BJ (cell line): ENCODE data around the gene RANBP3. TPM values are rescaled to one million over a fixed set of nuclear protein-coding genes. Genes with fewer than 3 reads are reported as not detected.
"Not testable (repeated sequence)": the region's sequence is repeated elsewhere in the genome, so short reads cannot be mapped to it uniquely, and the experiment has no call there.

ENCODE experiments used
- CTCF ChIA-PET: fragments of 350-600 bp; formaldehyde crosslinking; extraction: SDS; loops from one replicate; lab custom pipeline; 2021; ENCODE audit warnings: antibody characterized with exemption, inconsistent platforms; lab: Yijun Ruan, JAX
- POLR2A ChIA-PET: fragments of 300-600 bp; sonication (Branson Sonifier 250); formaldehyde crosslinking; extraction: SDS; loops from one replicate; lab custom pipeline; 2021; ENCODE audit warnings: antibody characterized with exemption; lab: Charles Lee
- DNase-seq: peaks from one replicate; pipeline ENCODE4 v3.0.0-alpha.2; 2011; ENCODE audit warnings: low read depth
- H3K27me3 ChIP-seq: 2 replicates; pipeline ENCODE4 v1.6.0; 2011; ENCODE audit warnings: low read length; ENCODE audit not compliant: control insufficient read depth, insufficient read depth
- H3K36me3 ChIP-seq: 2 replicates; pipeline ENCODE4 v1.5.1; 2011; ENCODE audit warnings: low read length; ENCODE audit not compliant: control insufficient read depth, insufficient read depth
- H3K4me3 ChIP-seq: 2 replicates; pipeline ENCODE4 v1.5.1; 2011; ENCODE audit warnings: low read depth, mild to moderate bottlenecking, control low read depth, low read length
- CTCF ChIP-seq: IDR thresholded peaks from 2 replicates; pipeline ENCODE4 v1.5.1; 2011; ENCODE audit warnings: low read depth, mild to moderate bottlenecking, control low read depth, inconsistent platforms, low read length, moderate library complexity; ENCODE audit not compliant: insufficient read depth
- polyA plus RNA-seq: library from polyadenylated mRNA; depleted of rRNA; stranded (reverse); fragments of >200 nt; gene quantifications from 2 replicates; pipeline ENCODE4 v1.2.3, GENCODE V29; 2011

The RANBP3 gene
- polyA plus RNA-seq, 1 experiment = 68.6 TPM

GRCh38 chr19:5966215-5966614 lies 11.7 kb downstream of the RANBP3 start:
- no peak for DNase-seq
- ChIA-PET CTCF (interaction anchor here (1.0 to 4.0 kb wide), 6 partner anchors 12 to 56 kb away, joined by 3 to 78 read pairs (median 14); partner anchors contain the start of gene RANBP3), POLR2A (no interaction called here)
- peaks cover 7% of the 10 kb centered on the region for H3K36me3 ChIP-seq
- TF ChIP-seq CTCF = no peak
- no peaks in the 10 kb centered on the region for H3K27me3 ChIP-seq
- no peak overlapping the region for H3K4me3 ChIP-seq

GRCh38 chr19:5964816-5965565 lies 12.9 kb downstream of the RANBP3 start:
- CTCF ChIA-PET = interaction anchor here (0.7 to 2.1 kb wide), 3 partner anchors 10 to 57 kb away, joined by 3 to 9 read pairs (median 4); no protein-coding TSS in a partner anchor
- peaks cover 5% of the 10 kb centered on the region for H3K36me3 ChIP-seq

GRCh38 chr19:5963855-5964254 lies 14.1 kb downstream of the RANBP3 start:
- peaks cover 2% of the 10 kb centered on the region; the same call in 1 of the 2 replicates for H3K36me3 ChIP-seq
- H3K27me3 ChIP-seq = no peaks in the 10 kb centered on the region
- DNase-seq = no peak
- POLR2A ChIA-PET = no interaction called here
- no peak overlapping the region for H3K4me3 ChIP-seq
- CTCF ChIA-PET = interaction anchor here (0.8 to 2.0 kb wide), 2 partner anchors 12 to 59 kb away, joined by 4 to 6 read pairs; no protein-coding TSS in a partner anchor
- no peak for TF ChIP-seq CTCF

More at GRCh38 chr19:5964816-5965565, 12.9 kb downstream of the RANBP3 start:
- DNase-seq = no peak
- no peak for TF ChIP-seq CTCF
- Histone ChIP-seq H3K4me3 (no peak overlapping the region), H3K27me3 (no peaks in the 10 kb centered on the region)
- POLR2A ChIA-PET = no interaction called here

GRCh38 chr19:5963259-5963658 lies 14.7 kb downstream of the RANBP3 start:
- H3K36me3 ChIP-seq, H3K27me3 ChIP-seq, POLR2A ChIA-PET, H3K4me3 ChIP-seq, DNase-seq: not testable (repeated sequence)
- CTCF ChIA-PET = interaction anchor here (1.8 to 2.0 kb wide), 2 partner anchors 59 to 159 kb away, joined by 5 to 6 read pairs; no protein-coding TSS in a partner anchor

- TF ChIP-seq CTCF = no peak
- no peak overlapping the region for H3K4me3 ChIP-seq
- no peaks in the 10 kb centered on the region for H3K27me3 ChIP-seq
- ChIA-PET CTCF (interaction anchor here (1.8 to 2.0 kb wide), 2 partner anchors 60 to 158 kb away, joined by 5 to 6 read pairs; no protein-coding TSS in a partner anchor), POLR2A (interaction anchor here (0.5 kb wide), 1 partner anchor 42 kb away, joined by 4 read pairs; no protein-coding TSS in a partner anchor)
- DNase-seq = no peak
- H3K36me3 ChIP-seq = peaks cover 4% of the 10 kb centered on the region
These were observed 15.7 kb downstream of the RANBP3 start for GRCh38 chr19:5961969-5962945.

- CTCF ChIA-PET = interaction anchor here (1.8 kb wide), 1 partner anchor 158 kb away, joined by 5 read pairs; no protein-coding TSS in a partner anchor
- H3K27me3 ChIP-seq, DNase-seq, H3K4me3 ChIP-seq, H3K36me3 ChIP-seq: not testable (repeated sequence)
- POLR2A ChIA-PET = interaction anchor here (0.6 kb wide), 1 partner anchor 8 kb away, joined by 3 read pairs; no protein-coding TSS in a partner anchor
These were observed 16.3 kb downstream of the RANBP3 start for GRCh38 chr19:5961641-5961968.
